Neural progenitor cell (in vitro differentiated cells): ENCODE data around the gene TRPC4AP. TPM values are rescaled to one million over a fixed set of nuclear protein-coding genes. Genes with fewer than 3 reads are reported as not detected.

Experiments
- DNase-seq: peaks from one replicate; pipeline ENCODE4 v3.0.0-alpha.2; 2016; ENCODE audit warnings: low spot score
- H2AFZ ChIP-seq: fragments of 200-600 bp; sonication (generic); replicated peaks from 2 replicates; pipeline ENCODE4 v1.6.1; 2016; ENCODE audit warnings: antibody characterized with exemption
- H3F3A ChIP-seq: fragments of 200-600 bp; sonication (generic); 2 replicates; pipeline ENCODE4 v1.6.1; 2016; ENCODE audit warnings: antibody characterized with exemption, low read depth
- H3K27ac ChIP-seq: fragments of 200-600 bp; sonication (generic); 2 replicates; pipeline ENCODE4 v1.5.1; 2016; ENCODE audit warnings: mild to moderate bottlenecking
- H3K27me3 ChIP-seq: fragments of 200-600 bp; sonication (generic); 2 replicates; pipeline ENCODE4 v1.6.1; 2016; ENCODE audit warnings: mild to moderate bottlenecking, moderate library complexity
- H3K36me3 ChIP-seq: fragments of 200-600 bp; sonication (generic); 2 replicates; pipeline ENCODE4 v1.5.1; 2016
- H3K4me1 ChIP-seq: fragments of 200-600 bp; sonication (generic); 2 replicates; pipeline ENCODE4 v1.6.1; 2016; ENCODE audit warnings: mixed run types
- H3K4me2 ChIP-seq: fragments of 200-600 bp; sonication (generic); 2 replicates; pipeline ENCODE4 v1.6.1; 2016
- H3K4me3 ChIP-seq: fragments of 200-600 bp; sonication (generic); 2 replicates; pipeline ENCODE4 v1.5.1; 2016
- H3K79me2 ChIP-seq: fragments of 200-600 bp; sonication (generic); 2 replicates; pipeline ENCODE4 v1.6.1; 2016; ENCODE audit warnings: low read depth
- H3K9ac ChIP-seq: fragments of 200-600 bp; sonication (generic); 2 replicates; pipeline ENCODE4 v1.6.1; 2016
- H3K9me3 ChIP-seq: fragments of 200-600 bp; sonication (generic); 2 replicates; pipeline ENCODE4 v1.5.1; 2016; ENCODE audit warnings: low read depth
- H4K20me1 ChIP-seq: fragments of 200-600 bp; sonication (generic); 2 replicates; pipeline ENCODE4 v1.6.1; 2016; ENCODE audit warnings: low read depth
- H3K27ac Mint-ChIP-seq: 3 replicates; pipeline ENCODE4 v1.8.0; 2021; ENCODE audit warnings: mixed read lengths
- H3K27me3 Mint-ChIP-seq: 2 replicates; pipeline ENCODE4 v1.8.0; 2022; ENCODE audit warnings: low read depth, mild to moderate bottlenecking, inconsistent platforms, moderate library complexity, mixed read lengths; ENCODE audit not compliant: insufficient read depth
- H3K36me3 Mint-ChIP-seq: 3 replicates; pipeline ENCODE4 v1.8.0; 2021; ENCODE audit warnings: mixed read lengths
- H3K4me1 Mint-ChIP-seq: 3 replicates; pipeline ENCODE4 v1.8.0; 2021; ENCODE audit warnings: mixed read lengths
- H3K4me3 Mint-ChIP-seq: 3 replicates; pipeline ENCODE4 v1.8.0; 2021; ENCODE audit warnings: mild to moderate bottlenecking, moderate library complexity, mixed read lengths
- H3K9me3 Mint-ChIP-seq: 3 replicates; pipeline ENCODE4 v1.8.0; 2020; ENCODE audit warnings: mixed read lengths
- CTCF ChIP-seq: fragments of 200-600 bp; sonication (generic); IDR thresholded peaks from 2 replicates; pipeline ENCODE4 v1.5.1; 2017; ENCODE audit warnings: antibody characterized with exemption, mild to moderate bottlenecking
- EZH2 ChIP-seq: fragments of 200-600 bp; sonication (generic); IDR thresholded peaks from 2 replicates; pipeline ENCODE4 v1.6.1; 2017; ENCODE audit warnings: antibody characterized with exemption, mild to moderate bottlenecking, moderate library complexity
- EZH2phosphoT487 ChIP-seq: fragments of 200-600 bp; sonication (generic); IDR thresholded peaks from 2 replicates; pipeline ENCODE4 v1.6.1; 2017; ENCODE audit warnings: antibody characterized with exemption
- total RNA-seq: library from RNA; depleted of rRNA; stranded (reverse); fragments of >200 nt; gene quantifications from 2 replicates; pipeline ENCODE4 v1.2.3, GENCODE V29; 2015; ENCODE audit warnings: low replicate concordance

The TRPC4AP gene
- total RNA-seq, 1 donor from 2014 or later = 73.0 TPM

GRCh38 chr20:34987288-34988190 lies 105.1 kb downstream of the TRPC4AP start:
- Mint-ChIP-seq H3K27ac (no peak overlapping the region), H3K4me3 (no peak overlapping the region), H3K27me3 (peaks cover 11% of the 10 kb centered on the region), H3K4me1 (peaks cover 22% of the 10 kb centered on the region), H3K9me3 (no peaks in the 10 kb centered on the region), H3K36me3 (no peaks in the 10 kb centered on the region)
- no peak overlapping the region for H2AFZ ChIP-seq
- no peaks in the 10 kb centered on the region for H3K79me2 ChIP-seq
- H3K27ac ChIP-seq = no peak overlapping the region
- no peak overlapping the region for H3K4me2 ChIP-seq
- H3K4me1 ChIP-seq = peaks cover 20% of the 10 kb centered on the region
- no peak for TF ChIP-seq EZH2
- TF ChIP-seq CTCF = no peak
- TF ChIP-seq EZH2phosphoT487 = no peak
- no peak for DNase-seq
- no peak overlapping the region for H3K9ac ChIP-seq
- H4K20me1 ChIP-seq = no peaks in the 10 kb centered on the region
- no peaks in the 10 kb centered on the region for H3K36me3 ChIP-seq
- no peaks in the 10 kb centered on the region for H3K9me3 ChIP-seq
- no peak overlapping the region for H3K4me3 ChIP-seq
- H3K27me3 ChIP-seq = peaks cover 18% of the 10 kb centered on the region
- H3F3A ChIP-seq = peaks cover 8% of the 10 kb centered on the region

- Histone ChIP-seq H3K79me2 (no peaks in the 10 kb centered on the region), H3K4me1 (peaks cover 20% of the 10 kb centered on the region), H3F3A (peaks cover 8% of the 10 kb centered on the region), H3K4me3 (no peak overlapping the region), H2AFZ (no peak overlapping the region), H3K9ac (no peak overlapping the region), H4K20me1 (no peaks in the 10 kb centered on the region), H3K4me2 (no peak overlapping the region), H3K27ac (no peak overlapping the region), H3K9me3 (no peaks in the 10 kb centered on the region), H3K27me3 (peaks cover 19% of the 10 kb centered on the region), H3K36me3 (no peaks in the 10 kb centered on the region)
- H3K36me3 Mint-ChIP-seq = no peaks in the 10 kb centered on the region
- H3K4me3 Mint-ChIP-seq = no peak overlapping the region
- peaks cover 15% of the 10 kb centered on the region for H3K27me3 Mint-ChIP-seq
- peaks cover 23% of the 10 kb centered on the region for H3K4me1 Mint-ChIP-seq
- no peaks in the 10 kb centered on the region for H3K9me3 Mint-ChIP-seq
- H3K27ac Mint-ChIP-seq = no peak overlapping the region
- no peak for DNase-seq
- TF ChIP-seq EZH2 (no peak), EZH2phosphoT487 (no peak), CTCF (no peak)
Measured at GRCh38 chr20:34986311-34987287, 106.0 kb downstream of the TRPC4AP start.

- no peak overlapping the region for H3K9ac ChIP-seq
- Mint-ChIP-seq H3K27me3 (peaks cover 15% of the 10 kb centered on the region), H3K27ac (peak overlapping the region; percentile 94), H3K4me3 (peak overlapping the region; percentile 1), H3K9me3 (no peaks in the 10 kb centered on the region), H3K4me1 (peaks cover 28% of the 10 kb centered on the region), H3K36me3 (no peaks in the 10 kb centered on the region)
- H3K36me3 ChIP-seq = no peaks in the 10 kb centered on the region
- no peak overlapping the region for H3K4me3 ChIP-seq
- H3K27ac ChIP-seq = no peak overlapping the region
- H4K20me1 ChIP-seq = no peaks in the 10 kb centered on the region
- H3K27me3 ChIP-seq = peaks cover 19% of the 10 kb centered on the region
- DNase-seq = no peak
- no peaks in the 10 kb centered on the region for H3K9me3 ChIP-seq
- H2AFZ ChIP-seq = no peak overlapping the region
- peaks cover 8% of the 10 kb centered on the region for H3F3A ChIP-seq
- H3K79me2 ChIP-seq = no peaks in the 10 kb centered on the region
- H3K4me1 ChIP-seq = peaks cover 26% of the 10 kb centered on the region
- no peak for TF ChIP-seq EZH2
- TF ChIP-seq EZH2phosphoT487 = no peak
- TF ChIP-seq CTCF = no peak
- H3K4me2 ChIP-seq = no peak overlapping the region
Measured at GRCh38 chr20:34985461-34986310, 106.9 kb downstream of the TRPC4AP start.
